ENCODE measurements around the gene ELP2.

DNA sequence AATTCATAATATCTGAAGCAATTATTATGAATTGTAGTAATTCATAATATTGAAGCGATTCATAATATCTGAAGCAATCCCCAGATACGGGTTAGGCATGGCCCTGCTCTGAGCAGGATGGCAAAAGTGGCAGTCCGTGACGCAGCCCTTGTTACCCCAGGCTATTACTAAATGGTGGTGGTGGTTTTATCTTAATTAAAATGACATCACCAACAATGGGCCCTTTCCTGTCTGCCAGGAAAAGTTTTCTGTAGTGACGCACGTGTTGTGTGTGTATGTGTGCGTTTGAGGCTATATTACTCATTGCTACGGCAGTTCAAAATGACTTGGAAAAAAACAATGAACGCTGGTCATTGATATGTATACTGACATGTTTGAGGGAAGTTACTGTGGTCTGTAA lies 47.0 kb downstream of the ELP2 start:
- no peak for TF ChIP-seq ETV6 (IDR thresholded peaks at IDR 0.05; ENCODE audit: borderline replicate concordance in 1 of 2, low read depth in 2 of 2, low read length in 1 of 2)
- no peak for TF ChIP-seq ETV6 (CRISPR knock-in tag; IDR thresholded peaks at IDR 0.05; ENCODE audit: borderline replicate concordance)
- TF ChIP-seq NR2C2 (CRISPR knock-in tag; IDR thresholded peaks at IDR 0.05) = no peak
- TF ChIP-seq NR2C2 (tag; IDR thresholded peaks at IDR 0.05) = no peak
- TF ChIP-seq, protein P1, sequence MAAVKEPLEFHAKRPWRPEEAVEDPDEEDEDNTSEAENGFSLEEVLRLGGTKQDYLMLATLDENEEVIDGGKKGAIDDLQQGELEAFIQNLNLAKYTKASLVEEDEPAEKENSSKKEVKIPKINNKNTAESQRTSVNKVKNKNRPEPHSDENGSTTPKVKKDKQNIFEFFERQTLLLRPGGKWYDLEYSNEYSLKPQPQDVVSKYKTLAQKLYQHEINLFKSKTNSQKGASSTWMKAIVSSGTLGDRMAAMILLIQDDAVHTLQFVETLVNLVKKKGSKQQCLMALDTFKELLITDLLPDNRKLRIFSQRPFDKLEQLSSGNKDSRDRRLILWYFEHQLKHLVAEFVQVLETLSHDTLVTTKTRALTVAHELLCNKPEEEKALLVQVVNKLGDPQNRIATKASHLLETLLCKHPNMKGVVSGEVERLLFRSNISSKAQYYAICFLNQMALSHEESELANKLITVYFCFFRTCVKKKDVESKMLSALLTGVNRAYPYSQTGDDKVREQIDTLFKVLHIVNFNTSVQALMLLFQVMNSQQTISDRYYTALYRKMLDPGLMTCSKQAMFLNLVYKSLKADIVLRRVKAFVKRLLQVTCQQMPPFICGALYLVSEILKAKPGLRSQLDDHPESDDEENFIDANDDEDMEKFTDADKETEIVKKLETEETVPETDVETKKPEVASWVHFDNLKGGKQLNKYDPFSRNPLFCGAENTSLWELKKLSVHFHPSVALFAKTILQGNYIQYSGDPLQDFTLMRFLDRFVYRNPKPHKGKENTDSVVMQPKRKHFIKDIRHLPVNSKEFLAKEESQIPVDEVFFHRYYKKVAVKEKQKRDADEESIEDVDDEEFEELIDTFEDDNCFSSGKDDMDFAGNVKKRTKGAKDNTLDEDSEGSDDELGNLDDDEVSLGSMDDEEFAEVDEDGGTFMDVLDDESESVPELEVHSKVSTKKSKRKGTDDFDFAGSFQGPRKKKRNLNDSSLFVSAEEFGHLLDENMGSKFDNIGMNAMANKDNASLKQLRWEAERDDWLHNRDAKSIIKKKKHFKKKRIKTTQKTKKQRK (IDR thresholded peaks at IDR 0.05; ENCODE audit: borderline replicate concordance, low read depth, low read length) = no peak
- TF ChIP-seq, protein P2, sequence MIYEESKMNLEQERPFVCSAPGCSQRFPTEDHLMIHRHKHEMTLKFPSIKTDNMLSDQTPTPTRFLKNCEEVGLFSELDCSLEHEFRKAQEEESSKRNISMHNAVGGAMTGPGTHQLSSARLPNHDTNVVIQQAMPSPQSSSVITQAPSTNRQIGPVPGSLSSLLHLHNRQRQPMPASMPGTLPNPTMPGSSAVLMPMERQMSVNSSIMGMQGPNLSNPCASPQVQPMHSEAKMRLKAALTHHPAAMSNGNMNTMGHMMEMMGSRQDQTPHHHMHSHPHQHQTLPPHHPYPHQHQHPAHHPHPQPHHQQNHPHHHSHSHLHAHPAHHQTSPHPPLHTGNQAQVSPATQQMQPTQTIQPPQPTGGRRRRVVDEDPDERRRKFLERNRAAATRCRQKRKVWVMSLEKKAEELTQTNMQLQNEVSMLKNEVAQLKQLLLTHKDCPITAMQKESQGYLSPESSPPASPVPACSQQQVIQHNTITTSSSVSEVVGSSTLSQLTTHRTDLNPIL (CRISPR knock-in tag; IDR thresholded peaks at IDR 0.05) = no peak
- TF ChIP-seq, protein P3, sequence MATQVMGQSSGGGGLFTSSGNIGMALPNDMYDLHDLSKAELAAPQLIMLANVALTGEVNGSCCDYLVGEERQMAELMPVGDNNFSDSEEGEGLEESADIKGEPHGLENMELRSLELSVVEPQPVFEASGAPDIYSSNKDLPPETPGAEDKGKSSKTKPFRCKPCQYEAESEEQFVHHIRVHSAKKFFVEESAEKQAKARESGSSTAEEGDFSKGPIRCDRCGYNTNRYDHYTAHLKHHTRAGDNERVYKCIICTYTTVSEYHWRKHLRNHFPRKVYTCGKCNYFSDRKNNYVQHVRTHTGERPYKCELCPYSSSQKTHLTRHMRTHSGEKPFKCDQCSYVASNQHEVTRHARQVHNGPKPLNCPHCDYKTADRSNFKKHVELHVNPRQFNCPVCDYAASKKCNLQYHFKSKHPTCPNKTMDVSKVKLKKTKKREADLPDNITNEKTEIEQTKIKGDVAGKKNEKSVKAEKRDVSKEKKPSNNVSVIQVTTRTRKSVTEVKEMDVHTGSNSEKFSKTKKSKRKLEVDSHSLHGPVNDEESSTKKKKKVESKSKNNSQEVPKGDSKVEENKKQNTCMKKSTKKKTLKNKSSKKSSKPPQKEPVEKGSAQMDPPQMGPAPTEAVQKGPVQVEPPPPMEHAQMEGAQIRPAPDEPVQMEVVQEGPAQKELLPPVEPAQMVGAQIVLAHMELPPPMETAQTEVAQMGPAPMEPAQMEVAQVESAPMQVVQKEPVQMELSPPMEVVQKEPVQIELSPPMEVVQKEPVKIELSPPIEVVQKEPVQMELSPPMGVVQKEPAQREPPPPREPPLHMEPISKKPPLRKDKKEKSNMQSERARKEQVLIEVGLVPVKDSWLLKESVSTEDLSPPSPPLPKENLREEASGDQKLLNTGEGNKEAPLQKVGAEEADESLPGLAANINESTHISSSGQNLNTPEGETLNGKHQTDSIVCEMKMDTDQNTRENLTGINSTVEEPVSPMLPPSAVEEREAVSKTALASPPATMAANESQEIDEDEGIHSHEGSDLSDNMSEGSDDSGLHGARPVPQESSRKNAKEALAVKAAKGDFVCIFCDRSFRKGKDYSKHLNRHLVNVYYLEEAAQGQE (IDR thresholded peaks at IDR 0.05; ENCODE audit: borderline replicate concordance) = no peak
- TF ChIP-seq, protein P3 (CRISPR knock-in tag; IDR thresholded peaks at IDR 0.05; ENCODE audit: low read depth) = no peak
- no peak for TF ChIP-seq ATF7 (IDR thresholded peaks at IDR 0.05)
- TF ChIP-seq, protein P4, sequence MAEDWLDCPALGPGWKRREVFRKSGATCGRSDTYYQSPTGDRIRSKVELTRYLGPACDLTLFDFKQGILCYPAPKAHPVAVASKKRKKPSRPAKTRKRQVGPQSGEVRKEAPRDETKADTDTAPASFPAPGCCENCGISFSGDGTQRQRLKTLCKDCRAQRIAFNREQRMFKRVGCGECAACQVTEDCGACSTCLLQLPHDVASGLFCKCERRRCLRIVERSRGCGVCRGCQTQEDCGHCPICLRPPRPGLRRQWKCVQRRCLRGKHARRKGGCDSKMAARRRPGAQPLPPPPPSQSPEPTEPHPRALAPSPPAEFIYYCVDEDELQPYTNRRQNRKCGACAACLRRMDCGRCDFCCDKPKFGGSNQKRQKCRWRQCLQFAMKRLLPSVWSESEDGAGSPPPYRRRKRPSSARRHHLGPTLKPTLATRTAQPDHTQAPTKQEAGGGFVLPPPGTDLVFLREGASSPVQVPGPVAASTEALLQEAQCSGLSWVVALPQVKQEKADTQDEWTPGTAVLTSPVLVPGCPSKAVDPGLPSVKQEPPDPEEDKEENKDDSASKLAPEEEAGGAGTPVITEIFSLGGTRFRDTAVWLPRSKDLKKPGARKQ (CRISPR knock-in tag; IDR thresholded peaks at IDR 0.05) = no peak
- TF ChIP-seq PPARD (CRISPR knock-in tag; IDR thresholded peaks at IDR 0.05) = no peak
- no peak for TF ChIP-seq MAFK (IDR thresholded peaks at IDR 0.05; ENCODE audit: low read length)
- TF ChIP-seq SMC3 (conservative IDR thresholded peaks at IDR 0.05; ENCODE audit: insufficient read depth, low read depth, low read length) = no peak
- TF ChIP-seq CBFA2T2 (conservative IDR thresholded peaks at IDR 0.05) = no peak
- no peak for TF ChIP-seq RAD21 (CRISPR knock-in tag; conservative IDR thresholded peaks at IDR 0.05 in 1 of 2, IDR thresholded peaks at IDR 0.05 in 1 of 2)
- no peak for TF ChIP-seq ZFP30 (CRISPR knock-in tag; IDR thresholded peaks at IDR 0.05; ENCODE audit: borderline replicate concordance)

Data from K562 (cell line).